Regular cardiac myocyte (primary cell): ENCODE results near the gene LDLRAP1. TPM values are rescaled to one million over a fixed set of nuclear protein-coding genes. Genes with fewer than 3 reads are reported as not detected.

ENCODE experiments used
- total RNA-seq: library from RNA; depleted of rRNA; stranded (reverse); fragments of >200 nt; gene quantifications from 2 replicates; pipeline ENCODE4 v1.2.3, GENCODE V29; 2014

The LDLRAP1 gene
- total RNA-seq, result 21.1 and 21.7 TPM in 2 replicates

GRCh38 chr1:25543425-25544242, at the start of gene LDLRAP1:
LDLRAP1 (plus strand) TSS chr1:25543606; CDS start chr1:25543699, 93 bp downstream.

GRCh38 chr1:25616095-25616986, 72.9 kb downstream of the LDLRAP1 start, which contains the start of gene MAN1C1:
MAN1C1 (plus strand) TSS chr1:25616791; CDS start chr1:25617798, 1,007 bp downstream.

Other genes with a start within 250 kb of the LDLRAP1 start
- 172 and 197 TPM in 2 replicates for gene TMEM50A, start 205.3 kb upstream of the LDLRAP1 start, total RNA-seq
- gene RHCE, start 122.8 kb upstream of the LDLRAP1 start, total RNA-seq, result 1.2 and 1.7 TPM in 2 replicates
- gene MACO1, start 112.7 kb upstream of the LDLRAP1 start, total RNA-seq, result 15.0 and 17.5 TPM in 2 replicates
- gene MAN1C1, start 73.2 kb downstream of the LDLRAP1 start, total RNA-seq, result 0.38 and 6.5 TPM in 2 replicates